Gastroesophageal sphincter (tissue), 4 donors: ENCODE results near the gene RAB3IL1. TPM values are rescaled to one million over a fixed set of nuclear protein-coding genes. Genes with fewer than 3 reads are reported as not detected.
A peak's percentile ranks its signal among the peaks of the same experiment; 100 is the strongest.

ENCODE experiments used
- ATAC-seq: fragments of 150-250 bp; one replicate; pipeline ENCODE4 v1.9.1; 2016; ENCODE audit warnings: mild to moderate bottlenecking, moderate library complexity
- H3K27ac ChIP-seq, 4 donors: fragments of 200-600 bp; sonication (generic) in 3 of 4; 1 replicate in 3 of 4; 2 replicates in 1 of 4; pipeline ENCODE4 v1.5.1; 2016 to 2019
- H3K27me3 ChIP-seq: fragments of 200-600 bp; sonication (generic); one replicate; pipeline ENCODE4 v1.5.1; 2019
- H3K36me3 ChIP-seq, 2 donors: fragments of 200-600 bp; sonication (generic); one replicate each; pipeline ENCODE4 v1.5.1; 2019; ENCODE audit warnings: control low read depth in 1 of 2
- H3K4me1 ChIP-seq, 3 donors: fragments of 200-600 bp; sonication (generic); 1 replicate in 2 of 3; 2 replicates in 1 of 3; pipeline ENCODE4 v1.5.1; 2016 to 2019; ENCODE audit warnings: control low read depth in 2 of 3
- H3K4me3 ChIP-seq, 2 donors: fragments of 200-600 bp; sonication (generic); one replicate each; pipeline ENCODE4 v1.5.1; 2019; ENCODE audit warnings: mild to moderate bottlenecking in 1 of 2, moderate library complexity in 1 of 2
- H3K9me3 ChIP-seq, 3 donors: fragments of 200-600 bp; sonication (generic); one replicate each; pipeline ENCODE4 v1.5.1; 2017 to 2019; ENCODE audit warnings: control low read depth in 2 of 3
- CTCF ChIP-seq, 4 experiments: fragments of 200-600 bp in 2 of 4; fragments of 450-650 bp in 2 of 4; sonication (generic) in 1 of 4; IDR thresholded peaks; one replicate each; pipeline ENCODE4 v1.5.1; 2017 to 2019; ENCODE audit warnings: antibody characterized with exemption in 4 of 4, mild to moderate bottlenecking in 2 of 4, moderate library complexity in 2 of 4
- EP300 ChIP-seq: sonication (generic); formaldehyde crosslinking; IDR thresholded peaks from one replicate; pipeline ENCODE4 v1.6.1; 2017; ENCODE audit warnings: antibody characterized with exemption, mild to moderate bottlenecking
- POLR2A ChIP-seq, 2 donors: fragments of 450-650 bp; IDR thresholded peaks; one replicate each; pipeline ENCODE4 v1.6.1; 2017; ENCODE audit warnings: antibody characterized with exemption in 2 of 2, mild to moderate bottlenecking in 2 of 2, moderate library complexity in 1 of 2
- POLR2AphosphoS5 ChIP-seq: sonication (generic); formaldehyde crosslinking; IDR thresholded peaks from one replicate; pipeline ENCODE4 v1.6.1; 2017; ENCODE audit warnings: antibody characterized with exemption
- WGBS, 2 donors: methylation state at CpG; one replicate each; pipeline ENCODE4 v1.1.5; 2018; ENCODE audit warnings: low coverage in 1 of 2; 5-methylcytosine and 5-hydroxymethylcytosine counted together
- total RNA-seq, 4 donors: library from RNA; depleted of rRNA; stranded (reverse); fragments of >200 nt; gene quantifications; one replicate each; pipeline ENCODE4 v1.1.0, GENCODE V29; 2016

The RAB3IL1 gene
- total RNA-seq, 4 donors from 2014 or later: 11.5 to 22.1 (median 14.7) TPM

DNA sequence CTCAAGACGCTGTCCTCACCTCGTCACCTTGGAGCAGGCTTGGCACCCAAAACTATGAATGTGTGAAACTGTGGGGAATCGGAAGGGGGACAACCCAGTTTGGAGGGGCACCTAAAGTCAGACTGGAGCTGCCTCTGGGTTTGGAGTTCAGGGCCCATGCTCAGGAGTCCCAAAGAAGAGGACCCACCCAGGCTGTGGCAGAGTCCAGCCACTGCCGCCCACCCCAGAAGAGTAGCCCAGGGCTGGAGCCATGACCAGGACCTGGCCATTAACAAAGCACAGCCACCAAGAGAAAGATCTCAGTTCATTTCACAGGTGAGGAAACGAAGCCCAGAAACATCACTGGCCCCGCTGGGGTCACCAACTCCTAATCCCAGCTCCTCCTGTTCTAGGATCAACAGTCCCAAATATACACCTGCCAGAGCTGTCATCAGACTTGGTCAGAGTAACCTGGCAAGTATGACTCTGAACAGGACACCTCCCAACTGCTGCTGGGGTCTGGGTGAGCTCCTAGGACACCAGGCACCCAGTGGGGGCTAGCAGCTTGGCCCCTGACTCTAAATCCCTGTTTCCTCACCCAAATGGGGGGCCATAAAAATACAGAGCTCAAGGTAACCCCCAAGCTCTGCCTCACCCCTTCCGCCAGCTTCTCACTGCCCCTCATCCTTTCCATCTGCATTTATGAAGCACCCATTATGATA is 2.7 kb downstream of the RAB3IL1 start:
- WGBS, 2 donors: 100% methylated on average over 3 of the region's 7 CpGs; no CpG with 5 or more reads in 1 of the 2 donors
- TF ChIP-seq POLR2A (IDR thresholded peaks at IDR 0.05): no peak
- no peak for TF ChIP-seq EP300
- TF ChIP-seq CTCF (IDR thresholded peaks at IDR 0.05): no peak
- no peak for TF ChIP-seq POLR2AphosphoS5
- Histone ChIP-seq H3K4me3 (no peak overlapping the region), H3K4me1 (peaks cover 0 to 90% (median 31%) of the 10 kb centered on the region in 3 donors), H3K27ac (peak overlapping the region in 2 of 4 donors; percentile 41 to 85), H3K9me3 (no peaks in the 10 kb centered on the region), H3K27me3 (peaks cover 5% of the 10 kb centered on the region), H3K36me3 (no peaks in the 10 kb centered on the region)
- no peak for ATAC-seq

DNA sequence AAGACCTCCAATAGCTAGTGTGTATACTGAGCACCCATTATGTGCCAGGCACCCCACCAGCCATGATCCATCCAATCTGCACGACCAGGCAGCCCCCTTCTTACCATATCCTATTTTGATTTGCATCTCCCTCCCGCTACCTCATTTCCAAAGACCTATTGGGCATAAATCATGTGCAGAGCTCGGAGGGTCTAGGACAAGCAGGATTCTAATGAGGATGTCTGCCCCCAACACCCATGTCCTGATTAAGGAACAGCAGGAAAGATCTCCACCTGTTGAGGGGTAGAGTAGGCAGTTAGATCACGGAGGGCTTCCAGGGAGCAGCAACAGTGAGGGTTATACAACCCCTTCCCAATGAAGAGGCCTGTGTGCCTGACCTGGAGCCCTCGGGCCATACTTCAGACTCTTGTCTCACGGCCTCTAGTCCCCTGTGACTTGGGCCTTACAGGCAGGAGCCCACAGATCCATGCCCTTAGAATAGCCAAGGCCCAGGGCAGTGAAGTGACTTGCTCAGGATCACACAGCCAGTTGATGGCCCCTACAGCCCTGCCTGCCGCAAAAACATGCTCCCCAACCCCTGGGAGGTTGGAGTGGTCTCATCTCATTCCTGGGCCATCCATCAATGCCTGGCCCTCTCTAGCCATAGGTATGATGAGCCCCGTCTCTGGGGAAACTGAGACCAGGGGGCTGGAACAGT is 3.5 kb downstream of the RAB3IL1 start:
- TF ChIP-seq EP300 (no peak), CTCF (IDR thresholded peaks at IDR 0.05) (no peak), POLR2A (IDR thresholded peaks at IDR 0.05) (no peak), POLR2AphosphoS5 (no peak)
- WGBS, 2 donors: no CpG with 5 or more reads among the region's 8 CpGs
- Histone ChIP-seq H3K36me3 (no peaks in the 10 kb centered on the region), H3K27me3 (no peaks in the 10 kb centered on the region), H3K4me3 (no peak overlapping the region), H3K27ac (peak overlapping the region in 2 of 4 donors; percentile 41 to 50), H3K9me3 (no peaks in the 10 kb centered on the region), H3K4me1 (peaks cover 0 to 90% (median 24%) of the 10 kb centered on the region in 3 donors)
- ATAC-seq: no peak

- TF ChIP-seq POLR2A (IDR thresholded peaks at IDR 0.05) (no peak), EP300 (no peak)
- no peaks in the 10 kb centered on the region for H3K27me3 ChIP-seq
- no peak for ATAC-seq
- H3K4me1 ChIP-seq: peaks cover 0 to 90% (median 20%) of the 10 kb centered on the region in 3 donors
- WGBS, 2 donors: 76% methylated on average over 10 to 13 of the region's 18 CpGs
- peak overlapping the region in 3 of 4 donors; percentile 50 to 60 (median 54) for H3K27ac ChIP-seq
- peaks cover 0 to under 1% of the 10 kb centered on the region in 2 donors for H3K36me3 ChIP-seq
- H3K4me3 ChIP-seq: no peak overlapping the region
- H3K9me3 ChIP-seq: no peaks in the 10 kb centered on the region
Measured at GRCh38 chr11:61912991-61913698, 4.2 kb downstream of the RAB3IL1 start.

- WGBS, 2 donors: 65 to 89% methylated on average over 3 to 5 of the region's 6 CpGs
- Histone ChIP-seq H3K4me3 (no peak overlapping the region), H3K36me3 (peaks cover 0 to 6% of the 10 kb centered on the region in 2 donors), H3K27me3 (no peaks in the 10 kb centered on the region), H3K4me1 (peaks cover 0 to 90% (median 17%) of the 10 kb centered on the region in 3 donors), H3K27ac (peak overlapping the region in 3 of 4 donors; percentile 54 to 61 (median 60)), H3K9me3 (no peaks in the 10 kb centered on the region)
- ATAC-seq: no peak
- TF ChIP-seq POLR2AphosphoS5: no peak
- no peak for TF ChIP-seq CTCF (IDR thresholded peaks at IDR 0.05)
- no peak for TF ChIP-seq EP300
- no peak for TF ChIP-seq POLR2A (IDR thresholded peaks at IDR 0.05)
Measured at GRCh38 chr11:61912530-61912898, 4.9 kb downstream of the RAB3IL1 start.

DNA sequence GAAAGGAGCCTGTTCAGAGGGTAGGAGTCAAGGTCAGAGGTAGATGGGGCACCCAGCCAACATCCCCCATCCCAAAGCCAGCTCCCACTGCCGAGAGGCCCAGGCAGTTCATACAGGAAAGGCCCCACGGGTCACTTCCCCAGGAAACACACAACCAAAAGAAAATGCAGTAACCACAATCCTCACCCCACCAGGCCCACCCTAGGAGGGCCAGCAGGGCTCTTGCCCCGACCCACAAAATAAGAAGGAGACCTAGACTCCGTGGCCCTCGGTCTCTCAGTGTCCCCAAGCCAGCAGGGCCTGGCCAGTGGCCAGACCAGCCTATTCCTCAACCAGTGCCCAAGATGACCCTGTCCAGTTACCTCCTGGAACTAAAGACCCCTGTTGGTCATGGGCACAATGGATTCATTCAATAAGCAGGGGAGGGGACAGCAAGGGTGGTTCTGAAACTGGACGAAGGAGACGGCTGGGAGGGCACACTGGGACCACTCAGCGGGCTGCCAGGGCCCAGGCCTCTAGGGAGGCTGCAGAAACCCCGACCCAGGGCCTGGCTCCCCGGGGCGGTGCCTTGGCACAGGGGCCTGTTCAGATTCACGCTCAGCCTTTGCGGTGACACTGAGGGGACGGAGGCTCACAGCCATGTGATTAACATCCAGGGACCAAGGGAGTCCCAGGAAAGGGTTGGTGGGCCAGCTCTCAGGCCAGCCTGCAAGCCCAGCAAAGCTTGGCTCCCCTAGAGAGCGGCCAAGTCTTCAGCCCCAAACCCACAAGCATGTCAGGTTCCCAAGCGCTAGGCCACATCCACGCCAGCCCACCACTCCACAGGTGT is 5.5 kb downstream of the RAB3IL1 start:
- H3K4me3 ChIP-seq: no peak overlapping the region
- no peak for TF ChIP-seq EP300
- no peak for TF ChIP-seq CTCF (IDR thresholded peaks at IDR 0.05)
- TF ChIP-seq POLR2A (IDR thresholded peaks at IDR 0.05): no peak
- TF ChIP-seq POLR2AphosphoS5: no peak

More for the DNA sequence above, 5.5 kb downstream of the RAB3IL1 start:
- WGBS, 2 donors: no CpG with 5 or more reads among the region's 17 CpGs
- no peaks in the 10 kb centered on the region for H3K9me3 ChIP-seq
- ATAC-seq: no peak
- peak overlapping the region in 3 of 4 donors; percentile 54 to 61 (median 60) for H3K27ac ChIP-seq
- H3K27me3 ChIP-seq: no peaks in the 10 kb centered on the region
- peaks cover 0 to 87% (median 17%) of the 10 kb centered on the region in 3 donors for H3K4me1 ChIP-seq
- peaks cover 0 to 12% of the 10 kb centered on the region in 2 donors for H3K36me3 ChIP-seq
